ENCODE data around the gene GSX1. TPM values are rescaled to one million over a fixed set of nuclear protein-coding genes. Genes with fewer than 3 reads are reported as not detected.
A peak's percentile ranks its signal among the peaks of the same experiment; 100 is the strongest.

GSX1 gene
- total RNA-seq, 2 donors from 2014 or later, result not detected

GRCh38 chr13:27788271-27788670 is 4.0 kb upstream of the GSX1 start:
- H3K4me1 Mint-ChIP-seq, result peaks cover 31% of the 10 kb centered on the region
- H3K9me3 ChIP-seq (ENCODE audit: control insufficient read depth, low read length, poor library complexity, severe bottlenecking), result no peaks in the 10 kb centered on the region
- no peak overlapping the region for H3K4me3 Mint-ChIP-seq
- peaks cover 14% of the 10 kb centered on the region for H3K36me3 Mint-ChIP-seq (ENCODE audit: low read depth)
- peaks cover 56% of the 10 kb centered on the region for H3K27me3 Mint-ChIP-seq
- DNase-seq (no peak), ATAC-seq (no peak)
- H3K27ac Mint-ChIP-seq, result no peak overlapping the region

- peaks cover 57% of the 10 kb centered on the region for H3K27me3 Mint-ChIP-seq
- no peak overlapping the region for H3K27ac Mint-ChIP-seq
- peak overlapping the region; percentile 87 for H3K4me3 Mint-ChIP-seq
- ATAC-seq (no peak), DNase-seq (no peak)
- H3K4me1 Mint-ChIP-seq, result peaks cover 34% of the 10 kb centered on the region
- H3K9me3 ChIP-seq (ENCODE audit: control insufficient read depth, low read length, poor library complexity, severe bottlenecking), result no peaks in the 10 kb centered on the region
- H3K36me3 Mint-ChIP-seq (ENCODE audit: low read depth), result peaks cover 14% of the 10 kb centered on the region
These were observed 3.2 kb upstream of the GSX1 start for GRCh38 chr13:27789153-27789494.

GRCh38 chr13:27789495-27790303 is 2.6 kb upstream of the GSX1 start:
- peaks cover 17% of the 10 kb centered on the region for H3K36me3 Mint-ChIP-seq (ENCODE audit: low read depth)
- H3K4me3 Mint-ChIP-seq, result peak overlapping the region; percentile 92
- ATAC-seq, result peak; percentile 18
- no peak for DNase-seq
- peaks cover 37% of the 10 kb centered on the region for H3K4me1 Mint-ChIP-seq
- no peaks in the 10 kb centered on the region for H3K9me3 ChIP-seq (ENCODE audit: control insufficient read depth, low read length, poor library complexity, severe bottlenecking)
- no peak overlapping the region for H3K27ac Mint-ChIP-seq
- H3K27me3 Mint-ChIP-seq, result peaks cover 63% of the 10 kb centered on the region

GRCh38 chr13:27790523-27790922 is 1.8 kb upstream of the GSX1 start:
- H3K36me3 Mint-ChIP-seq (ENCODE audit: low read depth), result peaks cover 17% of the 10 kb centered on the region
- no peak overlapping the region for H3K27ac Mint-ChIP-seq
- peaks cover 37% of the 10 kb centered on the region for H3K4me1 Mint-ChIP-seq
- no peak for DNase-seq
- no peak for ATAC-seq
- no peaks in the 10 kb centered on the region for H3K9me3 ChIP-seq (ENCODE audit: control insufficient read depth, low read length, poor library complexity, severe bottlenecking)
- H3K27me3 Mint-ChIP-seq, result peaks cover 71% of the 10 kb centered on the region
- peak overlapping the region; percentile 92 for H3K4me3 Mint-ChIP-seq

- no peaks in the 10 kb centered on the region for H3K9me3 ChIP-seq (ENCODE audit: control insufficient read depth, low read length, poor library complexity, severe bottlenecking)
- ATAC-seq (no peak), DNase-seq (no peak)
- Mint-ChIP-seq H3K27me3 (peaks cover 77% of the 10 kb centered on the region), H3K36me3 (ENCODE audit: low read depth) (peaks cover 20% of the 10 kb centered on the region), H3K4me3 (peak overlapping the region; percentile 92), H3K4me1 (peaks cover 42% of the 10 kb centered on the region), H3K27ac (no peak overlapping the region)
These were observed 960 bp upstream of the GSX1 start for GRCh38 chr13:27791146-27791900.

- peak overlapping the region; percentile 92 for H3K4me3 Mint-ChIP-seq
- H3K4me1 Mint-ChIP-seq, result peaks cover 43% of the 10 kb centered on the region
- peaks cover 77% of the 10 kb centered on the region for H3K27me3 Mint-ChIP-seq
- no peak overlapping the region for H3K27ac Mint-ChIP-seq
- peaks cover 20% of the 10 kb centered on the region for H3K36me3 Mint-ChIP-seq (ENCODE audit: low read depth)
- no peak for ATAC-seq
- no peak for DNase-seq
- H3K9me3 ChIP-seq (ENCODE audit: control insufficient read depth, low read length, poor library complexity, severe bottlenecking), result no peaks in the 10 kb centered on the region
These were observed 336 bp upstream of the GSX1 start for GRCh38 chr13:27791901-27792392.

GRCh38 chr13:27793507-27794367 is 1.5 kb downstream of the GSX1 start:
- H3K27me3 Mint-ChIP-seq, result peaks cover 85% of the 10 kb centered on the region
- no peaks in the 10 kb centered on the region for H3K9me3 ChIP-seq (ENCODE audit: control insufficient read depth, low read length, poor library complexity, severe bottlenecking)
- H3K4me1 Mint-ChIP-seq, result peaks cover 38% of the 10 kb centered on the region
- H3K4me3 Mint-ChIP-seq, result peak overlapping the region; percentile 33
- DNase-seq (no peak), ATAC-seq (no peak)
- H3K27ac Mint-ChIP-seq, result no peak overlapping the region
- H3K36me3 Mint-ChIP-seq (ENCODE audit: low read depth), result peaks cover 14% of the 10 kb centered on the region

GRCh38 chr13:27794368-27794691 is 2.0 kb downstream of the GSX1 start:
- H3K4me1 Mint-ChIP-seq, result peaks cover 36% of the 10 kb centered on the region
- peaks cover 9% of the 10 kb centered on the region for H3K36me3 Mint-ChIP-seq (ENCODE audit: low read depth)
- DNase-seq (no peak), ATAC-seq (no peak)
- peaks cover 85% of the 10 kb centered on the region for H3K27me3 Mint-ChIP-seq
- no peaks in the 10 kb centered on the region for H3K9me3 ChIP-seq (ENCODE audit: control insufficient read depth, low read length, poor library complexity, severe bottlenecking)
- H3K27ac Mint-ChIP-seq, result no peak overlapping the region
- peak overlapping the region; percentile 4 for H3K4me3 Mint-ChIP-seq

GRCh38 chr13:27794921-27795717 is 2.8 kb downstream of the GSX1 start:
- H3K27me3 Mint-ChIP-seq, result peaks cover 92% of the 10 kb centered on the region
- no peaks in the 10 kb centered on the region for H3K9me3 ChIP-seq (ENCODE audit: control insufficient read depth, low read length, poor library complexity, severe bottlenecking)
- H3K36me3 Mint-ChIP-seq (ENCODE audit: low read depth), result peaks cover 11% of the 10 kb centered on the region
- no peak overlapping the region for H3K27ac Mint-ChIP-seq
- no peak for DNase-seq
- no peak for ATAC-seq
- H3K4me3 Mint-ChIP-seq, result peak overlapping the region; percentile 15
- peaks cover 35% of the 10 kb centered on the region for H3K4me1 Mint-ChIP-seq

- Mint-ChIP-seq H3K36me3 (ENCODE audit: low read depth) (peaks cover 11% of the 10 kb centered on the region), H3K27me3 (peaks cover 94% of the 10 kb centered on the region), H3K27ac (no peak overlapping the region), H3K4me3 (no peak overlapping the region), H3K4me1 (peaks cover 31% of the 10 kb centered on the region)
- no peaks in the 10 kb centered on the region for H3K9me3 ChIP-seq (ENCODE audit: control insufficient read depth, low read length, poor library complexity, severe bottlenecking)
- DNase-seq, result no peak
- no peak for ATAC-seq
These were observed 3.4 kb downstream of the GSX1 start for GRCh38 chr13:27795718-27796019.

GRCh38 chr13:27796544-27797227 is 4.4 kb downstream of the GSX1 start:
- ATAC-seq, result no peak

GRCh38 chr13:27797228-27797624 is 4.9 kb downstream of the GSX1 start:
- H3K4me3 Mint-ChIP-seq, result no peak overlapping the region
- H3K9me3 ChIP-seq (ENCODE audit: control insufficient read depth, low read length, poor library complexity, severe bottlenecking), result no peaks in the 10 kb centered on the region
- H3K27me3 Mint-ChIP-seq, result peaks cover 92% of the 10 kb centered on the region
- DNase-seq (no peak), ATAC-seq (no peak)
- H3K4me1 Mint-ChIP-seq, result peaks cover 18% of the 10 kb centered on the region
- peaks cover 8% of the 10 kb centered on the region for H3K36me3 Mint-ChIP-seq (ENCODE audit: low read depth)
- H3K27ac Mint-ChIP-seq, result no peak overlapping the region

More at GRCh38 chr13:27796544-27797227, 4.4 kb downstream of the GSX1 start:
- peaks cover 23% of the 10 kb centered on the region for H3K4me1 Mint-ChIP-seq
- H3K4me3 Mint-ChIP-seq, result no peak overlapping the region
- H3K27me3 Mint-ChIP-seq, result peaks cover 94% of the 10 kb centered on the region
- no peak for DNase-seq
- no peak overlapping the region for H3K27ac Mint-ChIP-seq
- H3K9me3 ChIP-seq (ENCODE audit: control insufficient read depth, low read length, poor library complexity, severe bottlenecking), result no peaks in the 10 kb centered on the region
- peaks cover 8% of the 10 kb centered on the region for H3K36me3 Mint-ChIP-seq (ENCODE audit: low read depth)
